ENCODE measurements around the gene PANK1.

Gene PANK1

GRCh38 chr10:89662596-89662995 is 17.6 kb upstream of the PANK1 start:
- Histone ChIP-seq H3K9me3 (ENCODE audit: insufficient read depth, low read length) (no peaks in the 10 kb centered on the region), H3K4me3 (ENCODE audit: low read length) (no peak overlapping the region), H3K4me1 (ENCODE audit: low read length) (no peaks in the 10 kb centered on the region), H4K20me1 (ENCODE audit: insufficient read depth, low read length) (no peaks in the 10 kb centered on the region), H2AFZ (ENCODE audit: low read depth, low read length) (no peak overlapping the region), H3K4me2 (ENCODE audit: low read length) (no peak overlapping the region), H3K9ac (ENCODE audit: low read length) (no peak overlapping the region), H3K36me3 (replicated peaks; ENCODE audit: low read depth, low read length) (no peaks in the 10 kb centered on the region), H3K27ac (ENCODE audit: low read length) (no peak overlapping the region), H3K79me2 (ENCODE audit: low read length) (no peaks in the 10 kb centered on the region), H3K27me3 (ENCODE audit: low read depth, low read length) (no peaks in the 10 kb centered on the region)
- TF ChIP-seq EZH2phosphoT487 (IDR thresholded peaks at IDR 0.05; ENCODE audit: low read depth): no peak
- no peak for TF ChIP-seq CTCF (IDR thresholded peaks at IDR 0.05; ENCODE audit: low read depth, low read length)

- Histone ChIP-seq H2AFZ (ENCODE audit: low read depth, low read length) (no peak overlapping the region), H3K27me3 (ENCODE audit: low read depth, low read length) (no peaks in the 10 kb centered on the region), H4K20me1 (ENCODE audit: insufficient read depth, low read length) (no peaks in the 10 kb centered on the region), H3K4me2 (ENCODE audit: low read length) (no peak overlapping the region), H3K4me3 (ENCODE audit: low read length) (no peak overlapping the region), H3K36me3 (replicated peaks; ENCODE audit: low read depth, low read length) (peaks cover 8% of the 10 kb centered on the region), H3K9me3 (ENCODE audit: insufficient read depth, low read length) (no peaks in the 10 kb centered on the region), H3K9ac (ENCODE audit: low read length) (no peak overlapping the region), H3K79me2 (ENCODE audit: low read length) (no peaks in the 10 kb centered on the region), H3K27ac (ENCODE audit: low read length) (no peak overlapping the region), H3K4me1 (ENCODE audit: low read length) (peaks cover 12% of the 10 kb centered on the region)
- no peak for TF ChIP-seq CTCF (IDR thresholded peaks at IDR 0.05; ENCODE audit: low read depth, low read length)
- TF ChIP-seq EZH2phosphoT487 (IDR thresholded peaks at IDR 0.05; ENCODE audit: low read depth): no peak
These were observed 14.4 kb upstream of the PANK1 start for GRCh38 chr10:89659143-89660131.

- Histone ChIP-seq H4K20me1 (ENCODE audit: insufficient read depth, low read length) (no peaks in the 10 kb centered on the region), H3K4me3 (ENCODE audit: low read length) (no peak overlapping the region), H3K79me2 (ENCODE audit: low read length) (no peaks in the 10 kb centered on the region), H3K27ac (ENCODE audit: low read length) (no peak overlapping the region), H3K9ac (ENCODE audit: low read length) (no peak overlapping the region), H3K9me3 (ENCODE audit: insufficient read depth, low read length) (no peaks in the 10 kb centered on the region), H3K36me3 (replicated peaks; ENCODE audit: low read depth, low read length) (peaks cover 8% of the 10 kb centered on the region), H3K4me2 (ENCODE audit: low read length) (no peak overlapping the region), H3K4me1 (ENCODE audit: low read length) (peaks cover 32% of the 10 kb centered on the region), H3K27me3 (ENCODE audit: low read depth, low read length) (no peaks in the 10 kb centered on the region), H2AFZ (ENCODE audit: low read depth, low read length) (no peak overlapping the region)
- TF ChIP-seq EZH2phosphoT487 (IDR thresholded peaks at IDR 0.05; ENCODE audit: low read depth) (no peak), CTCF (IDR thresholded peaks at IDR 0.05; ENCODE audit: low read depth, low read length) (no peak)
These were observed 12.3 kb upstream of the PANK1 start for GRCh38 chr10:89657302-89657701.

- Histone ChIP-seq H3K79me2 (ENCODE audit: low read length) (no peaks in the 10 kb centered on the region), H3K27ac (ENCODE audit: low read length) (peak overlapping the region; percentile 19; the same call in 1 of the 2 replicates), H3K4me1 (ENCODE audit: low read length) (peaks cover 42% of the 10 kb centered on the region), H3K36me3 (replicated peaks; ENCODE audit: low read depth, low read length) (peaks cover 8% of the 10 kb centered on the region), H3K9ac (ENCODE audit: low read length) (no peak overlapping the region), H3K4me2 (ENCODE audit: low read length) (peak overlapping the region; percentile 2; the same call in 1 of the 2 replicates), H3K27me3 (ENCODE audit: low read depth, low read length) (no peaks in the 10 kb centered on the region), H4K20me1 (ENCODE audit: insufficient read depth, low read length) (no peaks in the 10 kb centered on the region), H3K9me3 (ENCODE audit: insufficient read depth, low read length) (no peaks in the 10 kb centered on the region), H3K4me3 (ENCODE audit: low read length) (no peak overlapping the region), H2AFZ (ENCODE audit: low read depth, low read length) (no peak overlapping the region)
- TF ChIP-seq CTCF (IDR thresholded peaks at IDR 0.05; ENCODE audit: low read depth, low read length): no peak
- TF ChIP-seq EZH2phosphoT487 (IDR thresholded peaks at IDR 0.05; ENCODE audit: low read depth): no peak
These were observed 10.7 kb upstream of the PANK1 start for GRCh38 chr10:89655722-89656121.
